ENCODE measurements around the gene HDAC2.

The HDAC2 gene

DNA sequence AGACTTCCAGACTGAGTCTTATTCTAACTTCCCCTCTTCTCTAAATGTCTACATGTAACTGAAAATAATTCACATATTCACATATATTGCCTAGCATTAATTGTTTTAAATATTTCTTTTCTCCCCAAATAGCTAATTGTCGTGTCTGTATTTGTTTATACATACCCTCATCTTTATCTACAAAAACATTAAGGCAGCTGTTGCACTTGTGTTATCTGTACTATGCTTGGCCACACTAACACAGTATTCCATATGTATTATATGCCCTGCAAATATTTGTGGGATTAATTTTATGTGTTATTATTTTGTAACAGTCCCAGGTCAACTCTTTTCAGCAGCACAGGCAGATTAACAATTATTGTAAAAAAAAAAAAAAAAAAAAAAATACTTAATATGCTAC, 11.7 kb downstream of the HDAC2 start:
- TF ChIP-seq, protein P1, sequence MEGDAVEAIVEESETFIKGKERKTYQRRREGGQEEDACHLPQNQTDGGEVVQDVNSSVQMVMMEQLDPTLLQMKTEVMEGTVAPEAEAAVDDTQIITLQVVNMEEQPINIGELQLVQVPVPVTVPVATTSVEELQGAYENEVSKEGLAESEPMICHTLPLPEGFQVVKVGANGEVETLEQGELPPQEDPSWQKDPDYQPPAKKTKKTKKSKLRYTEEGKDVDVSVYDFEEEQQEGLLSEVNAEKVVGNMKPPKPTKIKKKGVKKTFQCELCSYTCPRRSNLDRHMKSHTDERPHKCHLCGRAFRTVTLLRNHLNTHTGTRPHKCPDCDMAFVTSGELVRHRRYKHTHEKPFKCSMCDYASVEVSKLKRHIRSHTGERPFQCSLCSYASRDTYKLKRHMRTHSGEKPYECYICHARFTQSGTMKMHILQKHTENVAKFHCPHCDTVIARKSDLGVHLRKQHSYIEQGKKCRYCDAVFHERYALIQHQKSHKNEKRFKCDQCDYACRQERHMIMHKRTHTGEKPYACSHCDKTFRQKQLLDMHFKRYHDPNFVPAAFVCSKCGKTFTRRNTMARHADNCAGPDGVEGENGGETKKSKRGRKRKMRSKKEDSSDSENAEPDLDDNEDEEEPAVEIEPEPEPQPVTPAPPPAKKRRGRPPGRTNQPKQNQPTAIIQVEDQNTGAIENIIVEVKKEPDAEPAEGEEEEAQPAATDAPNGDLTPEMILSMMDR (IDR thresholded peaks at IDR 0.05; ENCODE audit: control insufficient read depth, insufficient read depth, low read depth, low read length, missing control alignments) = no peak
- no peak for DNase-seq (ENCODE audit: low read depth)
- H3K4me3 ChIP-seq (ENCODE audit: control insufficient read depth, low read depth, low read length) = no peak overlapping the region

DNA sequence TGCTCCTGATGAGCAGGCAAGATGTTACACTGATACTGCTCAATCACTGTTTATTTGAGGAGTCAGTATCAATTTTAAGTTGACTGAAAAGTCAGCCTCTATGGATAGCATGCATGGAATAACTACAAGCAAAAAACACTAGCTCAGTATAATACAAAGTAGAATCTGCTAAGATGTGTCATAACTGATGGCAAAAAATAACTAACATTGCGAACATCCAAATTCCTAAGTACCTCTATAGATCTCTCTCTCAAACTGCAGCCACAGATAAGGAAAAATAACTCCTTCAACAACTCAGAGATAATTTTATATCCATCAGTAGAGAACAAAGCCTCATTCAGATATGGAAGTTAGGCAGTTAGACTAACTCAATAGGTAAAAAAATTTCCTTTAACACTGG, 16.3 kb downstream of the HDAC2 start:
- DNase-seq (ENCODE audit: low read depth) = no peak
- H3K4me3 ChIP-seq (ENCODE audit: control insufficient read depth, low read depth, low read length) = no peak overlapping the region
- TF ChIP-seq, protein P1 (IDR thresholded peaks at IDR 0.05; ENCODE audit: control insufficient read depth, insufficient read depth, low read depth, low read length, missing control alignments) = no peak

DNA sequence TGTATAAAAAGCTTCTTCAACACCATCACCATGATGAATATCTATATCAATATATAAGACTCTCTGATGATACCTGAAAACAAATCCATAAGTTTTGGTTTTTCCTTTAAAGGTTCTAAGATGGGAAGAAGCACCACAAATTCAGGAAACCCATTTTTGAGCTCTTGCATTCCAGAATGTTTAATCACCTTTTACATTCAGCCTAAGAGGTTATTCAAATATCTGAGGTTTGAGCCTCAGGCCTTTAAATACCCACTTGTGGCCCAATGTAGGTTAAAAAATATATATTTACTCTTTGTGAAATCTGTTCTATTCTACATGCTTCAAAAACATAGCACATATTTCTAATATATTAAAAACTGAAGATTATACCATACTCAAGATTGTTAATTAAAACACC, 17.6 kb downstream of the HDAC2 start:
- no peak for DNase-seq (ENCODE audit: low read depth)
- no peak overlapping the region for H3K4me3 ChIP-seq (ENCODE audit: control insufficient read depth, low read depth, low read length)
- TF ChIP-seq, protein P1 (IDR thresholded peaks at IDR 0.05; ENCODE audit: control insufficient read depth, insufficient read depth, low read depth, low read length, missing control alignments) = no peak

DNA sequence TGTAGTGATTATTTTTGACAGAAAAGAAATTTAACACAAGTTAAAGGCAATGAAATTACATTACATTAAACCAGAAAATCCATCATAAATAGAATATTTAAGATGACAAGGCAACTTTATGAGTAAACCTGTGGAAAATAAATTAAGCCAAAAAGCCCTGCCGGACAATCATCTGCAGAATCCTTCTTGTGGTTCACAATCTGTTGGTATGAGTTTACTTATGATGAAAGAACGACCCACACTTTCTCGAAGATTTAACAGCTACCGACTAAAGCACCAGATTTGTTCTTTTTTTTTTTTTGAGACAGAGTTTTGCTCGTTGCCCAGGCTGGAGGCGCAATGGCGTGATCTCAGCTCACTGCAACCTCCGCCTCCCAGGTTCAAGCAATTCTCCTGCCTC, 21.4 kb downstream of the HDAC2 start:
- no peak for DNase-seq (ENCODE audit: low read depth)
- TF ChIP-seq, protein P1 (IDR thresholded peaks at IDR 0.05; ENCODE audit: control insufficient read depth, insufficient read depth, low read depth, low read length, missing control alignments) = no peak
- H3K4me3 ChIP-seq (ENCODE audit: control insufficient read depth, low read depth, low read length) = no peak overlapping the region

DNA sequence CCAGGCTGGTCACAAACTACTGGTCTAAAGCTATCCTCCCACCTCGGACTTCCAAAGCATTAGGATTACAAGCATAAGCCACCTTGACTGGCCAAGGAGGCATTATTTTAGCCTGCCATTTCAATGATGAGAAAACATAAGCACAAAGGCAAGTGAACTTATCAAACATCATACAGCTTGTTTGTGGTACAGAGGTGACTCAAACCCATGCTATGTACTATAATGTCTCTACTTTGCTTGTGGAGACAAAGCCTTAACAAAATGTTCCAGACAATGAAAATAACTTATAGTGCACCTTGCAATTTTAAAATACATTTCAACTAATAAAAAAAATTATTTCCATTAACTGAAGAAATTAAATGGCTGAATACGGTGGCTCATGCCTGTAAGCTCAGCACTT, 26.2 kb downstream of the HDAC2 start:
- TF ChIP-seq, protein P1 (IDR thresholded peaks at IDR 0.05; ENCODE audit: control insufficient read depth, insufficient read depth, low read depth, low read length, missing control alignments) = no peak
- no peak overlapping the region for H3K4me3 ChIP-seq (ENCODE audit: control insufficient read depth, low read depth, low read length)
- DNase-seq (ENCODE audit: low read depth) = no peak

DNA sequence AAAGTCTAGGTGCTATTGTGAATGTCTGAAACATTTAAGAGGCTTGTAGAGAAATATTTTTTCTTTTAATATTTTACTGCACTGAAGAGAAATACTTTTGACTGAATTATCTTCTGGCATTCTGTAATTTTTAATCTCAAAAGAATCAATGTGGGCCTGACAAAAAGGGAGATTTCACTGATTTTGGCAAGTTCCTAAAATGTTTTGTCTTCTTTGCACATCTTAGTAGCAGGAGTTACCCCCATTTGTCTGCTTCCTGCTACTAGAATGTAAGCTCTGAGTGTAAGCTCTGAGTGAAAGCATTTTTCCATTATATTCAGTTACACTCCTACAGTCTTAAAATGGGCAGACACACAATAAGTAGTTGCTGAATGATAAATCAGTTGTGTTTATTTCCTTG, 31.1 kb downstream of the HDAC2 start:
- no peak overlapping the region for H3K4me3 ChIP-seq (ENCODE audit: control insufficient read depth, low read depth, low read length)
- DNase-seq (ENCODE audit: low read depth) = no peak
- TF ChIP-seq, protein P1 (IDR thresholded peaks at IDR 0.05; ENCODE audit: control insufficient read depth, insufficient read depth, low read depth, low read length, missing control alignments) = no peak

Measured in AG09309 (cell line).